DLD1 (cell line): ENCODE data around the gene TMEM17.

Experiments
- in situ Hi-C: cut with HindIII; loops from 2 replicates; pipeline ENCODE4 v1.10.0; 2017; ENCODE audit warnings: low sequenced_read_pairs

The TMEM17 gene

GRCh38 chr2:62512384-62512783, 6.4 kb upstream of the TMEM17 start:
- in situ Hi-C loops: no loop called here

GRCh38 chr2:62511636-62512035, 5.6 kb upstream of the TMEM17 start:
- in situ Hi-C loops: no loop called here

GRCh38 chr2:62506421-62506750, 391 bp upstream of the TMEM17 start:
- in situ Hi-C loops: no loop called here

GRCh38 chr2:62505109-62505749, 766 bp downstream of the TMEM17 start:
- in situ Hi-C loops: no loop called here

- in situ Hi-C loops: no loop called here
Measured at GRCh38 chr2:62504657-62505056, 1.3 kb downstream of the TMEM17 start.

GRCh38 chr2:62501794-62502500, 4.0 kb downstream of the TMEM17 start:
- in situ Hi-C loops: no loop called here

- in situ Hi-C loops: no loop called here
Measured at GRCh38 chr2:62501069-62501468, 4.9 kb downstream of the TMEM17 start.

GRCh38 chr2:62499430-62500060, 6.5 kb downstream of the TMEM17 start:
- in situ Hi-C loops: no loop called here

GRCh38 chr2:62498739-62499138, 7.3 kb downstream of the TMEM17 start:
- in situ Hi-C loops: no loop called here

- in situ Hi-C loops: no loop called here
Measured at GRCh38 chr2:62495761-62496160, 10.2 kb downstream of the TMEM17 start.

- in situ Hi-C loops: no loop called here
Measured at GRCh38 chr2:62492048-62492447, 13.9 kb downstream of the TMEM17 start.

- in situ Hi-C loops: no loop called here
Measured at GRCh38 chr2:62489702-62490101, 16.3 kb downstream of the TMEM17 start.

GRCh38 chr2:62489162-62489561, 16.8 kb downstream of the TMEM17 start:
- in situ Hi-C loops: no loop called here

- in situ Hi-C loops: no loop called here
Measured at GRCh38 chr2:62486439-62486765, 19.6 kb downstream of the TMEM17 start.

- in situ Hi-C loops: no loop called here
Measured at GRCh38 chr2:62485761-62486438, 20.1 kb downstream of the TMEM17 start.

GRCh38 chr2:62482558-62483352, 23.2 kb downstream of the TMEM17 start:
- in situ Hi-C loops: no loop called here

- in situ Hi-C loops: no loop called here
Measured at GRCh38 chr2:62479917-62480316, 26.1 kb downstream of the TMEM17 start.

GRCh38 chr2:62478093-62478580, 27.9 kb downstream of the TMEM17 start:
- in situ Hi-C loops: no loop called here

- in situ Hi-C loops: no loop called here
Measured at GRCh38 chr2:62477573-62477972, 28.4 kb downstream of the TMEM17 start.

- in situ Hi-C loops: no loop called here
Measured at GRCh38 chr2:62475172-62476011, 30.6 kb downstream of the TMEM17 start.
